GM12864 (cell line): ENCODE results near the gene PLPPR5.

Experiments
- DNase-seq: peaks from one replicate; pipeline ENCODE4 v3.0.0-alpha.2; 2011; ENCODE audit warnings: low read depth
- H3K4me3 ChIP-seq: 2 replicates; pipeline ENCODE4 v1.5.1; 2011; ENCODE audit warnings: mild to moderate bottlenecking, low read depth, low read length, control low read depth
- TF ChIP-seq, protein P1 (sequence below): IDR thresholded peaks from 2 replicates; pipeline ENCODE4 v1.5.1; 2011; ENCODE audit warnings: low read depth, mild to moderate bottlenecking, moderate library complexity, low read length, control low read depth, inconsistent platforms; ENCODE audit errors: missing control alignments

PLPPR5 gene

DNA sequence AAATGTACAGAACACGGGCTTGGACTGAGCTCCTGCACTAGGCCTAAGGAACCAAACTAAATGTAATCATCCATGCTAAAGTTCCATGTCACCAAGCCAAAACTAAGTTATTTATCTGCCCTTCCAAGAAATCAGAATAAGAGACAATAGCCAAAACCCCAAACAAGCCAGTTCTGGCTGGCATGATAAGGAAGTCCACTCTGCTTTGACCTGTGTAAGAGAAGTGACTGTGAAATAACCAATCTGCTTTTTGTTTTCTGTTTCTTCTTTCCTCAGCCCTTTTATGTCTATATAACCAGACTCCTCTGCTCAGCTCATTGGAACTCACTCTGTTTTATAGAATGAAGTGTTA, 15.1 kb downstream of the PLPPR5 start:
- DNase-seq: no peak
- H3K4me3 ChIP-seq: no peak overlapping the region
- TF ChIP-seq, protein P1, sequence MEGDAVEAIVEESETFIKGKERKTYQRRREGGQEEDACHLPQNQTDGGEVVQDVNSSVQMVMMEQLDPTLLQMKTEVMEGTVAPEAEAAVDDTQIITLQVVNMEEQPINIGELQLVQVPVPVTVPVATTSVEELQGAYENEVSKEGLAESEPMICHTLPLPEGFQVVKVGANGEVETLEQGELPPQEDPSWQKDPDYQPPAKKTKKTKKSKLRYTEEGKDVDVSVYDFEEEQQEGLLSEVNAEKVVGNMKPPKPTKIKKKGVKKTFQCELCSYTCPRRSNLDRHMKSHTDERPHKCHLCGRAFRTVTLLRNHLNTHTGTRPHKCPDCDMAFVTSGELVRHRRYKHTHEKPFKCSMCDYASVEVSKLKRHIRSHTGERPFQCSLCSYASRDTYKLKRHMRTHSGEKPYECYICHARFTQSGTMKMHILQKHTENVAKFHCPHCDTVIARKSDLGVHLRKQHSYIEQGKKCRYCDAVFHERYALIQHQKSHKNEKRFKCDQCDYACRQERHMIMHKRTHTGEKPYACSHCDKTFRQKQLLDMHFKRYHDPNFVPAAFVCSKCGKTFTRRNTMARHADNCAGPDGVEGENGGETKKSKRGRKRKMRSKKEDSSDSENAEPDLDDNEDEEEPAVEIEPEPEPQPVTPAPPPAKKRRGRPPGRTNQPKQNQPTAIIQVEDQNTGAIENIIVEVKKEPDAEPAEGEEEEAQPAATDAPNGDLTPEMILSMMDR: no peak

DNA sequence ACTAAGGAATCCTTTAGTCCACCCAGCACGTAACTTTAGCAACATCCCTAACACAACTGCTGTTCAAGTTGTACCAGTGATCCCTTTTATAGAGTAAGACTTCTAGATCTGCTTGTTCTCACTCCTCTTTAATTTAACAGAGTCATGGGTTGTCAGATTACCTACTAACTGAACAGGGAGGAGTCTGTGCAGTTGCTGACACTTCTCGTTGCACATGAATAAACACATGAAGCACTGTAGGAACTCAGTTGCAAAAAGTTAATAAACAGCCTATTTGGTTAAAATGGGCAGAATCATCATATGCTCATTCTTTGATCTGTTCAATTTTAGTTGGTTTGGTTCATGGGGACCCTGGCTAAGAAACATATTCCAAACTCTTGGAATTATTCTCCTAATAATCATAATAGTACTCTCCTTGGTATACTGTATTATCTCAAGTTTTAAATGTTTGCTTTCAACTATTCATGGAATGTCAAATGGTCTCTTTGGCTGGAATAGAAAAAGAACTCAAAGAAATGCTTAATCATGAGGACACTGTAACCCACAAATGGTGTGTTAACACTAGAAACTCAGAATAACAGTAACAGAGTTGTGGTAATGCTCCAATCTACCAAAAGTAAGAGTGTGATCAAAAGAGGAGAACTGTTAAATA, 15.6 kb downstream of the PLPPR5 start:
- TF ChIP-seq, protein P1: no peak
- no peak overlapping the region for H3K4me3 ChIP-seq
- DNase-seq: no peak

DNA sequence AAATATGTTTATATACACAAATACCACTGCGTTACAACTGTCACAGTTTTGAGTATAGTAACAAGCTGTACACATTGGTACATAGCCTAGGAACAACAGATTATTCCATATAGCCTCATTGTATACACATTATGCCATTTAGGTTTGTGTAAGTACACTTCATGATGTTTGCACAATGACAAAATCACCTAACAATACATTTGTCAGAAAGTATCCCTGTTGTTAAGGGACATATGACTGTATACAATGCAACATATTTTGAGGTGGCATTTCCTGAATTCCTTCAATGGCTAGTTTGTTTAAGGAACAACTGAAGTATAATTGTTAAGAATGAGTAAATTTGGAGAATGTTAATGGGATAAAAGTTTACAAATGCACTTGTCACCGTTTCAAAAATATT, 19.0 kb downstream of the PLPPR5 start:
- no peak for DNase-seq
- TF ChIP-seq, protein P1: no peak
- H3K4me3 ChIP-seq: no peak overlapping the region

DNA sequence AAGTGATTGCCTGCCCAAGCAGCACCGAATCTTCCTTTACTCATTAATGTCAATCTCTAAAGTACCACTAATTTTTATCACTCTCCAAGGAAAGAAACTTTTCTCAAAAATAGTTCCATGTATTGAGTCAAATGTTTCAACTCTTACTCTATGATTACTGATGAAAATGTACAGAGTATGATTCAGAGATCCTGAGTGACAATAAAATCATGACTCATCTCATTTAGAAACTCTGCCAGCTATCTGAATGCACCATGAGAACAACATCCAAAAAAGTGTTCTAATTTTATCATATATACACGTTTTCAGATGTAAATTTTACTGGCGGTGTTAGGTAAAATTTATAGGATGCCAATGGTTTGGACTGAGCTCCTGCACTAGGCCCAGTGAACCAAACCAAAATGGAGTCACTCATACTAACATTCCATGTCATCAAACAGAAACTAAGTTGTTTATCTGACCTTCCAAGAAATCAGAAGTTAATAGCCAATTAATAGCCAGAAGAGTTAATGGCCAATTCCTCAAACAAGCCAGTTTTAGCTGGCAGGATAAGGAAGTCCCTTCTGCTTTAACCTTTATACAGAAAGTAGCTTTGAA, 22.6 kb downstream of the PLPPR5 start:
- DNase-seq: no peak
- no peak overlapping the region for H3K4me3 ChIP-seq
- TF ChIP-seq, protein P1: no peak

DNA sequence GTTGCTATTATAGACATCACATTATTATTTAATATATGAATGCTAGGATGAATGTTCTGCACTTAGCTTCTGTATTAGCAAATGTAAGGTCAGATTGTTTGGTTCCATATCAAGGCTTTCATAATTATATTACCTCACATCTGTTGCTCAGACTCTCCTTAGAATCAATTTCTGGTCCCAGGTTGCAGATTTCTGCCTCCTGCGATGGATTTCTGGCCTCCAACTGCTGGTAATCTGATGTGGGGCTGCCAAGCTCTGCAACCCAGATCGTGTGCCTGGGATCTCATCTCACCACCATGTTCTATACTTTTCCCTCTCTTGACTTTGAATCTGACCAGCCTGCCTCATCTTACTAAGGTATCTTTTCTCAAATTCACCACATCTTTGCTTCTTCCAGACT, 25.2 kb downstream of the PLPPR5 start:
- TF ChIP-seq, protein P1: no peak
- DNase-seq: no peak
- H3K4me3 ChIP-seq: no peak overlapping the region

DNA sequence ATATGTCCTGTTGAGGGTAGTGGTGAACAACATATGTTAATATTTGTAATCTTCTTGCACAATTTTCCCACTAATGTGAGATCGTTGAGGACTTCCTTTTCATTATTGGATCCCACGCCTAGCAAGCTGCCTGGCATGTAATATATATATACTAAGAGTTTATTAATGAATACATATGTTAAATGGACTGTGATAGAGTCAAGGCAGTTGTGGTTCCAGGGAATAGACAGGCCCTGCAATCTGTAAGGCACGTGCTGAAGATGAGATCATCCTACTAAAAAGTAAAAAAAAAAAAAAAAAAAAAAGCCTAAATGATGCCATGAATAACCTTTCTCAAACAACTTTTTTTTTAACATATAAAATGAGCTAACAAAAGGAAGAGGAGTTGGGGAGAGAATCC, 28.9 kb downstream of the PLPPR5 start:
- H3K4me3 ChIP-seq: no peak overlapping the region
- TF ChIP-seq, protein P1: no peak
- DNase-seq: no peak

DNA sequence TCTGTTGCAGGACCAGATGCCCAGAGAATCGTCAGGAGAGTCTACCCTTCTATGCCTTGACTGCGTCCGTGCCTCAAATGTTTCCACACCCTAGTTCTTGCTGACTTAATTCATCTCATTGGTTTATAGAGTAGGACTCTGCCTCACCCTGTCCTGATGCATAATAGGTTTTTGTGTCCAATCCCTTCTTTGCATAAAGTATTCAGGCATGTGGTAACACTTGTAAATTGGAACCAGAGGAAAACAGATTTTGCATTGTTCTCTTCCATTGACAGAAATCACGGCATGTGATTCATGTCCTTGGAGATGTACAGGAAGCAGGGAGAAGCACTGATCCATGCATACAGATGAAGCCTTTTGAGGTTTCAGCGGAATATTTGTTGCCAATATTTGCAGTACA, 29.5 kb downstream of the PLPPR5 start:
- TF ChIP-seq, protein P1: no peak
- H3K4me3 ChIP-seq: no peak overlapping the region
- DNase-seq: no peak
